Astrocyte of the cerebellum (primary cell): Measurements from ENCODE around the gene ZNF521.

Experiments used
- DNase-seq: peaks from one replicate; pipeline ENCODE4 v3.0.0-alpha.2; 2011; ENCODE audit warnings: low read depth
- H3K4me3 ChIP-seq: 2 replicates; pipeline ENCODE4 v1.5.1; 2011; ENCODE audit warnings: mild to moderate bottlenecking, low read depth, low read length, moderate library complexity
- in situ Hi-C: cut with HindIII; loops from 2 replicates; pipeline ENCODE4 v1.10.0; 2017; ENCODE audit warnings: low sequenced_read_pairs
- TF ChIP-seq, protein P1 (sequence below): IDR thresholded peaks from 2 replicates; pipeline ENCODE4 v1.5.1; 2012; ENCODE audit warnings: low read length, low read depth, moderate library complexity, mild to moderate bottlenecking; ENCODE audit errors: missing control alignments

Gene ZNF521

DNA sequence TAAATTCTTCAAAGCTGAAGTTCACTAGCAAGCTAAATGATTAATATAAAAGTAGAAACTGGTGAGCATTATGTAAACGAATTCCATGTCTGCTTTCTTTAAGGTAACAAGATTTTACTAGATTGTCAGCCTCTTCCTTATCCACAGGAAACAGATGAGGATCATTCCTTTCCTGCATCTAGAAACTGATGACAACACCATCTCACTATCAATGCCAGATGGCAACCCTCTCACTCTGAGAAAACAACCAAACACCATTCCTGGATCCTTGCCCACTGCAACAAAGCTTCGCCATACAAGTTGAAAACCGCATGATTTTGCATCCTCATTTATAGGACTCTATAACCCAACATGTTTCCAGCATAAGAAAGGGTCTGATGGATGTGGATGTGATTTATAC, 122.9 kb downstream of the ZNF521 start:
- DNase-seq: peak; percentile 66
- in situ Hi-C loops: no loop called here
- TF ChIP-seq, protein P1, sequence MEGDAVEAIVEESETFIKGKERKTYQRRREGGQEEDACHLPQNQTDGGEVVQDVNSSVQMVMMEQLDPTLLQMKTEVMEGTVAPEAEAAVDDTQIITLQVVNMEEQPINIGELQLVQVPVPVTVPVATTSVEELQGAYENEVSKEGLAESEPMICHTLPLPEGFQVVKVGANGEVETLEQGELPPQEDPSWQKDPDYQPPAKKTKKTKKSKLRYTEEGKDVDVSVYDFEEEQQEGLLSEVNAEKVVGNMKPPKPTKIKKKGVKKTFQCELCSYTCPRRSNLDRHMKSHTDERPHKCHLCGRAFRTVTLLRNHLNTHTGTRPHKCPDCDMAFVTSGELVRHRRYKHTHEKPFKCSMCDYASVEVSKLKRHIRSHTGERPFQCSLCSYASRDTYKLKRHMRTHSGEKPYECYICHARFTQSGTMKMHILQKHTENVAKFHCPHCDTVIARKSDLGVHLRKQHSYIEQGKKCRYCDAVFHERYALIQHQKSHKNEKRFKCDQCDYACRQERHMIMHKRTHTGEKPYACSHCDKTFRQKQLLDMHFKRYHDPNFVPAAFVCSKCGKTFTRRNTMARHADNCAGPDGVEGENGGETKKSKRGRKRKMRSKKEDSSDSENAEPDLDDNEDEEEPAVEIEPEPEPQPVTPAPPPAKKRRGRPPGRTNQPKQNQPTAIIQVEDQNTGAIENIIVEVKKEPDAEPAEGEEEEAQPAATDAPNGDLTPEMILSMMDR: no peak
- no peak overlapping the region for H3K4me3 ChIP-seq

DNA sequence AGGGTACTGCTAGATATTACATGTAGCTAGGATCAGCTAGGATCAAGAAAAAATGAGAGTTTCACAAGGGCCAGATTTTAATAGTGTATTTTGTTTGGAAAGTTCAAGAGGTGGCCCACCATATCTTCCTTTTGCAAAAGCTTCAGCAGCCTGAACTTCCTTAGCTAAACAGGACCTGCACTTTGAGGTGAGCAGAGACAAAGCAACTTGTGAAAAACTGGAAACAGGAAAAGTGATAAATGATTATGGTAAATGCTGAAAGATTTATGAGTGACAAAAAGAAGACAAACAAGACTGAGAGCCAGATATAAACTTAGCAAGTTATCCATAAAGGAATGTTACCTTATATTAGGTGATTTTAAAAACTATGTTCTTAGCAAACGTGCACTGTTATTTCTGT, 123.6 kb downstream of the ZNF521 start:
- no peak overlapping the region for H3K4me3 ChIP-seq
- TF ChIP-seq, protein P1: no peak
- DNase-seq: no peak
- in situ Hi-C loops: no loop called here

DNA sequence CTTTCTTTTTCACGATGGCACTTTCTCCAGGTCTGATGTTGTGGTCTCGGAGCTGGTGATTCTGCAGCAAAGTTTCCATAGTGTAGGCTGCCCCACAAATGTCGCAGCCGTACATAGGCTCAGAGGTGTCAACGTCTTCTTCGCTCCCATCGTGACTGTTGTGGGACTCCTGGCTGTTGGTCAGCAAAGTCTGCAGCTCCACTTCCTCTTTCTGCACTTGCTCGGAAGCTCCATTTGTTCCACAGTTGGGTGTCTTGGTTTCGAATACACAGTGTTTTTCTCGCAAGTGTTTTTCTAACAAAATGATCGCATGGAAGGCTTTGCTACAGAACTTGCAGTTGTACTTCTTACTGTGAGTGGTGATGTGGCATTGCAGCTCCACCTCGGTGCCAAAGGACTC, 126.8 kb downstream of the ZNF521 start:
- no peak for DNase-seq
- H3K4me3 ChIP-seq: no peak overlapping the region
- in situ Hi-C loops: no loop called here
- TF ChIP-seq, protein P1: no peak

DNA sequence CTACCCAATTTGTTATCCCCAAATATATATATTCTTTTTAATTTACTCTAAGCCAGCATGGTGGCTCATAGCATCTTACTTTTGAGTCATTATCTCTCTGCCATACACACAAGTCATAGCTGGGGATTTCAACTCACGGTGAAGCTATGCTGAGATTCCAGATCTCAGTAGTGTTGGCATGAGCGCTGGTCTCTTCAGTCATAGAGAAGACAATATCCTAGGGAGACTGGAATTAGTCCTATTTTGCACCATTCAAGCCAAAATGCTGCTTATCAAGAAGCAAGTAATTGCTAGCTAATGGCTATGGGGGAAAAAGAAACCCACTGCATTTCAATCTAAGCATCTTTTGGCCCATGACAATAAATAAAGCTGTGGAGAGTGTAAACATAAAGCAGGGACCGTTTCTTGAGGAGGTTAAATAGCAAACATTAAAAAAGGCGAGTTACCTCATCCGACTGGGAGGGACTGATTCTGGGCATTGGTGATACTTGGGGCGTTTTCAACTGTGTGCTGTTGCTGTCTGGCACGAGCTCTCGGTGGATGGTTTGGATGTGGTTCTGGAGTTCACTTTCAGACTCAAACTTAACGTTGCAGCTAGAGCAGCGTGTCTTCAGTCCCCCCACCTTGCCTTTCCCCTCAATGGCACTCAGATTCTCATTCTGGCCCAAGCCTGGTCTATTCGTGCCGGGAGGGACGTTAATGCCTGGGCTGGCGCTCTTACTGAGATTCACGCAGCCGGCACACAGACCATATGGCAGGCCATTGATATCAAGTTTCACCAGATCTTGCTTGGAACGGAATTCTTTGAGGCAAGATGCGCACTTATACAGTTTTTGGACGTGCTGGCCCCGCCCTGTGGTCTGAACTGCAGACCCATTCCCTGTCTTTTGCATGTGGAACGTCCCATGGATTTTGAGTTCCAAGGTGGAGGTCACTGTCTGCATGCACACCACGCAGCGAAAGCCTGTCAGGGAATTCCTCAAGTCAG, 127.8 kb downstream of the ZNF521 start:
- no peak overlapping the region for H3K4me3 ChIP-seq
- TF ChIP-seq, protein P1: no peak
- in situ Hi-C loops: no loop called here
- DNase-seq: no peak

DNA sequence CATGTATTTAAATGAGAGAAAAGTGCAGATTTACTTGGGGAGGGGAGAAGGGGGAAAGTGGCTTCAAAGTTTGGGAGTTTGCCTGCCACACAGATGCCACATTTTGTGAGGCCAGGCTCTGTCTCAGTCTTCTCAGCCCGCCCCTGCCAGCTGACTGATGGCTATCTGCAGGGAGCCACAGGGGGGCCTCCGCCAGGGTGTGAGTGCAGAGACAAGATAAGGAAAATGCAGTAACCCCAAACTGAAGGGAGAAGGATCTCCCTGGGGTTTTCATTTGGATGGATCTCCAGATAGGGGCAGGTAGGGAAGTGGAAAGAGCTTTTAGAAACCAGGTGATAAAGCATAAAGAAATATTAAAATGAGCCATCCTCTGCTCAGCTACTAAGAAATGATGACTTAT, 128.8 kb downstream of the ZNF521 start:
- TF ChIP-seq, protein P1: no peak
- no peak for DNase-seq
- no peak overlapping the region for H3K4me3 ChIP-seq
- in situ Hi-C loops: no loop called here

DNA sequence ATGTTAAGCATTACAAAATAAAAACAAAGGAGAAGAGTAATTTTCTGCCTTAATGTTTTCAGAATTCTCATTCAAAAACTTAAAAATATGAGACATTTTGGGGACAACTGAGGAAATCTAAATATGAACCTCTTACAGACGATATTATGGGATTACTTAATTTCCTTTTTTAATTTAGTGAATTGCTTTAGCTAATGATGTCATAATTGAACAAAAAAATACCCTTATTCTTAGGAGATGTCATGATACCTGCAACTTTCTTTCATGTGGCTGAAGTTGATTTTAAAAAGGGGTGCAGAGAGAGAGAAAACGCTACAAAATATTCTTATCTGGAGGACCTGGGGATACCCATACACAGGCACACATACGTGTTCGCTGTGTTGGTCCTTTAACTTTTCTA, 129.3 kb downstream of the ZNF521 start:
- TF ChIP-seq, protein P1: no peak
- no peak for DNase-seq
- in situ Hi-C loops: no loop called here
- no peak overlapping the region for H3K4me3 ChIP-seq
